NCI-H82 treated with DMSO at 0.1 percent for 48 hours (cell line): ENCODE data around the gene TFRC.
"Not testable (repeated sequence)": the region's sequence is repeated elsewhere in the genome, so short reads cannot be mapped to it uniquely, and the experiment has no call there.

Source experiments
- DNase-seq: peaks from one replicate; lab custom pipeline; 2025; ENCODE audit not compliant: unreplicated experiment; lab: John Stamatoyannopoulos, UW

The TFRC gene

DNA sequence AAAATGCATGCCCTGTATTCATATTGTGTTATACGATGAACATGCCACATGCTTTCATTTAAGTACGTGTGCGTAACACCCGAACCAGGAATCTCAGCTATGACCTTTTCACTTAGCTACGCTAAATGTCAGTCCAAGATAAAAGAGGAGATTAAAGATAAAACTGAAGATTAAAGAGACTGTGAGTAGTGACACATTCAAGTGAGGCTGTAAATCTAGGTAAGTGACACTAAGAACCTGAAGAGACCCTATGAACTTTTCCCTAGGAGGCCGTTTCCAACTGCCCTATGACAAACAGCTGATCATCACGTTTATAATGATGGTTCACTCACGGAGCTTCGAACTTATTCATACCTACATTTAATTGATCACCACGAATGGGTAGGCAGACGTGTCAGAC, 32.2 kb downstream of the TFRC start:
- no peak for DNase-seq

DNA sequence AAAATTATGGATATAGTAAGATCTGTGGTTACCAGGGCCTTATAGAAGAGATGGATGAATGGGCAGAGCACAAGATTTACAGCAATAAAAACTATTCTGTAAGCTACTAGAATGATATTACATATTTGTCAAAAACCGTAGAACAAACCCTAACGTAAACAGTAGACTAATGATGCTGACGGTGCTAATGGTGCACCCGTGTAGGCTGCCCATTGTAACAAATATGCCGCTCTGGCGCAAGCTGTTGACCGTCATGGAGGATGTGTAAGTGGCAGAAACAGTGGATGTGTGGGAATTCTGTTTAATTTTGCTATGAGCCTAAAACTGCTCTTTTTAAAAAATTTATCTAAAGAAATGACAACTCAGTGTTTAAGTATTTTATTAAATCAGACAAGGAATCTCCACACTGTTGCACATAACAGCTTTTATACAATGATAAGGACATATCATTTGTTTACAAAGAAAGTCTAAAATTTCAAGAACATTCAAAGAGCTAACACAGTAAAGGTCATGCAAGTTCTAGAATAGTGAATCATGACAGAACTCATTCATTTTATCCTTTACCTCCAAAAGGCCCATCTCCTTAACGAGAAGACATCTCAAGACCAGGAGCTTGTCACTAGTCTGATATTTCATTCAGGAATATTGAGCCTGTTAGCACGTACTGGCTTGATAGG, 32.8 kb downstream of the TFRC start:
- DNase-seq = no peak

- DNase-seq = no peak
These were observed 34.4 kb downstream of the TFRC start for GRCh38 chr3:196047391-196048030.

- no peak for DNase-seq
These were observed 37.4 kb downstream of the TFRC start for GRCh38 chr3:196044513-196044912.

- no peak for DNase-seq
These were observed 39.2 kb downstream of the TFRC start for GRCh38 chr3:196042673-196043072.

DNA sequence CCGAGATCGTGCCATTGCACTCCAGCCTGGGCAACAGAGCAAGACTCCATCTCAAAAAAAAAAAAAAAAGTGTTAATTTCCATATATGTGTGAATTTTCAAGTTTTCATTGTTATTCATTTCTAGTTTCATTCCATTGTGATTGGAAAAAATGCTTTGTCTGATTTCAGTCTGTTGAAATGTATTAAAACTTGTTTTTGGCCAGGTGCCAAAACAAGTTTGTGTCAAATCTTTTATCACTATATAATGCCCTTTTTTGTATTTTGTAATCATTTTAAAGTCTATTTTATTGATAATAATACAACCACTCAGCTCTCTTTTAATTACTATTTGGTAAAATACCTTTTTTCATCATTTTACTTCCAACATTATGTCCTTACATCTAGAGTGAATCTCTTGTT, 42.5 kb downstream of the TFRC start:
- no peak for DNase-seq

- DNase-seq = not testable (repeated sequence)
These were observed 55.8 kb downstream of the TFRC start for GRCh38 chr3:196026059-196026458.

DNA sequence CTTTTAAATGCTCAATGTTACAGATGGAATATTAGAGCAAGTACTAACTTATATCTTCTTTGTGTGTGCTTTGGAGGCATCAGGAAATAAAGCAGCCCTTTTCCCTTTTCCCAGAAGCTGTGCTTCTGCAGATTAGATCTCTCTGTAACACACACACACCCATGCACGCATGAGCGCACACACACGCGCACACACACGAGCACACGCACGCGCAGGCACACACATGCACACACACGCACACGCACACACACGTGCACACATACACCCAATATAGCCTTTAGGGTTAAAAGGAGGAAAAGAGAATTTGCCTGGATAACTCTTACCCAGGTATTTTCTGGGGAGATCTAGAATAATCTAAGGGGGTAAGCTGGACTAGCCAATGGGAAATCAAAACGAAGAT, 56.9 kb downstream of the TFRC start:
- DNase-seq = no peak

DNA sequence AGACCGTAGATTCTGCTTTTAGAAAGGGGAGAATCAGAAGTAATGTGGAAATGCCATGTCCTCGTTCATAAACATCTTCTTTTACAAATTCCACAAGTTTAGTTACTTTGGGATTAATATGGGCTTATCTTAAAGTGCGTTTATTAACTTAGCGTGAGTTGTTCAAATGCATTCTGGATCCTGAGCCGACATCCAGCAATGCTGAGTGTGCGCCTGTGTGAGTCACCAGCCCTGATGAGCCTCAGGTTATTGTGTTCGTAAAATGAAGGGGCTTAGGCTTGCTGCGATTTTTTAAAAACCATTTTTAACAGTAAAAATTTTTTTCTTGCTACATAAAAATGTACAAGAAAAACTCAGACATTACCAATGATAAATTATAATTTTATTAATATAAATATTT, 57.9 kb downstream of the TFRC start:
- no peak for DNase-seq

- DNase-seq = not testable (repeated sequence)
These were observed 59.4 kb downstream of the TFRC start for GRCh38 chr3:196022499-196022878.

DNA sequence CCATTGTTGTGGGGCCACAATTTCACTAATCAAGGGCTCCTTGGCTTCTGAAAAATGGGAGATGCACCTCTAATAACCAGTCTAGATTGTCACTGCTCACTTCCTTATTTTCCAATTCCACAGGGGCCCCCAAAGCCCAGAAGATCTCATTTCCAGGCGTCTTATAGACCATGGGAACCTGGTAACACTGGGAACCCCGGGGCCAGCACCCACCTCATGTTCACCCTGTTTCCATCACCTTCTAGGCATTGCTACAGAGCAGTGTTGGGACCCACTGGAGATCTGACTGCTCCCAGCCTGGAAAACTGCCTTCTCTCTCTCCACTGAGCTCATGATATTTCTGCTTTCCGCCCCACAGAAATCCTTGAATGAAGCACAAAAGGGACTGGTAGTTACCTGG, 61.5 kb downstream of the TFRC start:
- no peak for DNase-seq

DNA sequence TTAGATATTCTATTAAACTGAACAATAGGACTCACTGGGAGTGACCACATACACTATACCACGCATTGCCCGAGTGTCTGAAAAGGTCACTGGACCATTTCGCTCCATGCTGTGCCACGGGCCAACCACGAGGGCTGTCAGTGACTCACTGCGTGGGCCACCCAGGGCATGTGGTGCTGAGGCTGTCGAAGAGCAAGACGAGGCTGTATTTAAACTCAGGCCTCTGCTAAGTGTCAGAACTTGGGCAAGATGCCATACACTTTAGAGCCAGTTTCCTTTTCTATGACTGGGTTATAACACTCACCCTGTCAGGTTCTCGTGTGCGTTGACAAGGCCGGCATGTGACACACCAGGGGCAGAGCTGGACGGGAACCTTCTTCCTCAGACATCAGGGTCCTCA, 62.3 kb downstream of the TFRC start:
- not testable (repeated sequence) for DNase-seq

GRCh38 chr3:196018159-196018558, 63.7 kb downstream of the TFRC start:
- not testable (repeated sequence) for DNase-seq

DNA sequence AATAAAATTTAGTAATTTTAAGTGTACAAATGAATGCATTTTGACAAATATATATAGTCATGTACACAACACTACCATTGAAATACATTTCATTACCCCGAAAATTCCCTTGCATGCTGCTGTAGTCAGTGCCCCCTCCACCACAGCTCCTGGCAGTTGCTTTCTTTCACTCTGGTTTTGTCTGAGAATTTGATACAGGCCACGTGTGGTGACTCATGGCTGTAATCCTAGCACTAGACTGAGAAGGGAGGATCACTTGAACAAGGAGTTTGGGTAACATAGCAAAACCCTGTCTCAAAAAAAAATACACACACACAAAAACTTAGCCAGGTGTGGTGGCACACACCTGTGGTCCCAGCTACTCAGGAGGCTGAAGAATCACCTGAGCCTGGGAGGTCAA, 65.4 kb downstream of the TFRC start:
- no peak for DNase-seq

GRCh38 chr3:196016059-196016458, 65.8 kb downstream of the TFRC start:
- no peak for DNase-seq

- DNase-seq = no peak
These were observed 68.1 kb downstream of the TFRC start for GRCh38 chr3:196013587-196014487.

DNA sequence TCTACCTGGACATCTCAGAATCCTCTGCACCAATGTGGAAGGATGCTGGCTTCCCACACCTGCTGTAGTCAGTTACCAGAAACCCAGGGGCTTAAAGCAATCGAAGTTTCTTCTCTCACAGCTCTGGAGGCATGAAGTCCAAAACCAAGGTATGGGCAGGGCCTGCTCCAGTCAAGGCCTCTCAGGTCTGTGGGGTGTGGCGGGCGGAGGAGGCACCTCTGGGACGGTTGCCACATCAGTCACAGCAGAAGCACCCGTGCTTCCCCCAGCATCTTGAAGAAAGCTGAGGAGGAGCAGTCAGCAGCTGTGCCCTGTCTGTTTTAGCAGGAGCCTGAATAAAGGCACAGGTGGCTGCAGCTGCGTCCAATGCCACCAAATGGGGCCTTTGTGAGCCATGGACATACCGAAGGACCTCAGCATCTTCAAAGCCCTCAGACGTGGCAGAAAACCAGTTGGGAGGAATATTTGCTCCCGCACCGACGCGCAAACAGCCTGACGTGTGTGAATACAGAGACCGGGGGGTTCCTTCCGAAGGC, 68.9 kb downstream of the TFRC start:
- DNase-seq = no peak

GRCh38 chr3:196012481-196012880, 69.4 kb downstream of the TFRC start:
- no peak for DNase-seq

- no peak for DNase-seq
These were observed 72.4 kb downstream of the TFRC start for GRCh38 chr3:196009456-196009855.

DNA sequence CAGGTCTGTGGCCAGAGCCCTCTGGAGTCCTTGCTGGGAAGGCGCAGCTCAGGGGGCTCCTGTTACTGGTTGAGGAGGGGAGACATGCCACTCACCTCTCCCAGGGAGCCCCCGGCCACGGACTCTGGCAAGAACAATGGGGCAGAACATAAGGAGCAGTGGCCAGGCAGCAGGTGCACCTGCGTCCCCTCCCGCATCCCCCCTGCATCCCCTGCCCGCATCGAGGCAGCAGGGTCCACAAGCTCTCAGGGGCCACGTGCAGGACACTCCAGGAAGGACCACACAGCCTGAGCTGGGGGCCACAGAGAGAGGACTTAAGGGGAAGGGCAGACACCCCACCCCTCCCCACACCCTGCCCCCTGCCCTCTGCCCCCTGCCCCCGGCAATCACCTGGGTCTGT, 73.0 kb downstream of the TFRC start:
- DNase-seq = no peak

DNA sequence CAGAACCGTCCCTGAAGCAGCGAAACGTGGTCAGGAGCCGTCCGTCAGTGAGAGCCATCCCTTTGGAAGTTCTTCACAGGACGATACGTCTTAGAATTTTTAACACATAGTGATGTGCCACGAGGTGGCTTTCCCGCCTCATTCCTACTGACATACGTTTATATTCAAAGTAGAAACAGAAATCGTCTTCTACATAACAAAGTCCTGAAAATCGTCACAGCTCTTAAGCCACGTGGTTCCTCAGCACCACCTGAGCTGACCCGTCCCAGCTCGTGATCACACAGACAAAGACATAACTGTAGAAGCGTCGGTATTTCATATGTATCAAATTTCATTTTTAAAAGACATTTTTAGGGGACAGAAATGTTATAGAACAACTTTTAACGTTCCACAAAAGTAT, 73.5 kb downstream of the TFRC start:
- DNase-seq = no peak
